K562 (cell line): ENCODE measurements around the gene CALML6. TPM values are rescaled to one million over a fixed set of nuclear protein-coding genes. Genes with fewer than 3 reads are reported as not detected.

ENCODE experiments used
- ATAC-seq: fragments of 200-7000 bp; cut with Tn5 transposase; 3 replicates; pipeline ENCODE4 v1.9.1; 2020; ENCODE audit warnings: moderate library complexity
- BruUV-seq: library from RNA; stranded (reverse); fragments of 400-500 nt; replicated peaks from 2 replicates; lab custom pipeline; 2021; lab: Mats Ljungman, UMichigan
- CTCF ChIA-PET: fragments of 300-600 bp; formaldehyde crosslinking; extraction: SDS; loops from one replicate; lab custom pipeline; 2021; ENCODE audit warnings: low intra/inter-chr PET ratio; lab: Yijun Ruan, JAX
- POLR2A ChIA-PET: fragments of 300-600, 350-650 bp; sonication (Branson Sonifier 250); formaldehyde crosslinking; extraction: SDS; loops from one replicate; lab custom pipeline; 2021; ENCODE audit warnings: antibody characterized with exemption, inconsistent platforms; lab: Yijun Ruan, JAX
- DNase-seq, 4 experiments: peaks; one replicate each; pipeline versions ENCODE4 v3.0.0 to v3.0.0-alpha.2; 2011 to 2018; ENCODE audit warnings: low spot score in 3 of 4, mixed read lengths in 3 of 4; ENCODE audit errors: extremely low read depth in 1 of 4
- FAIRE-seq: peaks from 2 replicates; lab custom pipeline; 2011; peaks lifted over from hg19 to GRCh38; lab: Jason Lieb, UNC
- H2AFZ ChIP-seq: 2 replicates; pipeline ENCODE4 v1.6.0; 2011; ENCODE audit warnings: low read depth, low read length, control low read depth, inconsistent platforms
- H3K27ac ChIP-seq: fragments of 200-600 bp; 3 replicates; pipeline ENCODE4 v1.8.0; 2011; ENCODE audit warnings: low read depth, mild to moderate bottlenecking, control low read depth, inconsistent platforms, low read length, moderate library complexity, mixed read lengths; ENCODE audit errors: extremely low read depth
- H3K27me3 ChIP-seq, 2 experiments: fragments of 300-600 bp in 1 of 2; 2 replicates in 1 of 2; 3 replicates in 1 of 2; pipeline versions ENCODE4 v1.6.0 to v1.8.0; 2011; ENCODE audit warnings: inconsistent platforms in 2 of 2, low read length in 2 of 2, mild to moderate bottlenecking in 1 of 2, mixed read lengths in 1 of 2, moderate library complexity in 1 of 2; ENCODE audit not compliant: control insufficient read depth in 2 of 2, insufficient read depth in 2 of 2
- H3K36me3 ChIP-seq: fragments of 300-600 bp; 3 replicates; pipeline ENCODE4 v1.8.0; 2011; ENCODE audit warnings: mild to moderate bottlenecking, low read length, inconsistent platforms; ENCODE audit not compliant: control insufficient read depth, insufficient read depth
- H3K4me1 ChIP-seq, 2 experiments: fragments of 200-600 bp in 1 of 2; replicated peaks in 1 of 2; 2 replicates in 1 of 2; 3 replicates in 1 of 2; pipeline versions ENCODE4 v1.5.1 to v1.8.0; 2011; ENCODE audit warnings: inconsistent platforms in 2 of 2, low read length in 2 of 2, mild to moderate bottlenecking in 1 of 2, mixed read lengths in 1 of 2, moderate library complexity in 1 of 2; ENCODE audit not compliant: control insufficient read depth in 2 of 2, insufficient read depth in 2 of 2
- H3K4me2 ChIP-seq: 2 replicates; pipeline ENCODE4 v1.6.1; 2011; ENCODE audit warnings: low read length, control low read depth, inconsistent platforms, mixed read lengths; ENCODE audit not compliant: insufficient read depth
- H3K4me3 ChIP-seq: fragments of 200-600 bp; sonication (generic), shearing (Covaris generic); 2 replicates; pipeline ENCODE4 v1.5.1; 2016; ENCODE audit warnings: control low read depth, inconsistent platforms
- H3K79me2 ChIP-seq: fragments of 200-600 bp; 3 replicates; pipeline ENCODE4 v1.8.0; 2011; ENCODE audit warnings: low read length, inconsistent platforms; ENCODE audit not compliant: control insufficient read depth, insufficient read depth
- H3K9ac ChIP-seq, 2 experiments: 2 replicates each; pipeline versions ENCODE4 v1.6.0 to v1.6.1; 2011; ENCODE audit warnings: low read depth in 2 of 2, low read length in 2 of 2, control low read depth in 1 of 2, inconsistent platforms in 1 of 2, mild to moderate bottlenecking in 1 of 2, mixed read lengths in 1 of 2; ENCODE audit not compliant: insufficient read depth in 1 of 2
- H3K9me1 ChIP-seq: one replicate; pipeline ENCODE4 v1.6.0; 2011; ENCODE audit warnings: inconsistent platforms, mild to moderate bottlenecking, low read length, moderate library complexity; ENCODE audit not compliant: control insufficient read depth, insufficient read depth
- H3K9me3 ChIP-seq: replicated peaks from 2 replicates; pipeline ENCODE4 v1.5.1; 2011; ENCODE audit warnings: low read depth, low read length, inconsistent platforms; ENCODE audit not compliant: control insufficient read depth, insufficient read depth
- H4K20me1 ChIP-seq: replicated peaks from 2 replicates; pipeline ENCODE4 v1.6.1; 2011; ENCODE audit warnings: low read length, inconsistent platforms, mixed read lengths; ENCODE audit not compliant: control insufficient read depth, insufficient read depth
- WGBS: fragments of 100-300 bp; shearing (Covaris generic); methylation state at CpG from one replicate; pipeline ENCODE4 v1.1.6; 2016; ENCODE audit warnings: low coverage, mixed read lengths; ENCODE audit not compliant: insufficient coverage; ENCODE audit errors: missing lambda C conversion rate; 5-methylcytosine and 5-hydroxymethylcytosine counted together
- in situ Hi-C: fragments of 300-500 bp; cut with MboI; formaldehyde crosslinking; loops from 4 replicates; pipeline ENCODE4 v1.15.0; 2018; ENCODE audit warnings: inconsistent platforms, mixed read lengths
- intact Hi-C: fragments of 100-400 bp; cut with micrococcal nuclease; formaldehyde crosslinking; loops from 2 replicates; pipeline ENCODE4 v1.14.2; 2022
- polyA plus RNA-seq, 8 experiments: library from polyadenylated mRNA; depleted of rRNA in 4 of 8; stranded (reverse) in 5 of 8; unstranded in 3 of 8; fragments of >200 nt; fragmentation: Nextera tagmentation in 2 of 8; fragmentation: Illumina TruSeq in 1 of 8; extraction: Ambion mirVana in 2 of 8; extraction: Trizol in 1 of 8; gene quantifications; 2 replicates each; pipeline versions ENCODE4 v1.2.1 to v1.2.3, GENCODE V29; 2011 to 2014; ENCODE audit warnings: inconsistent platforms in 1 of 8, missing spikeins in 1 of 8
- total RNA-seq, 7 experiments: library from RNA; depleted of rRNA in 6 of 7; stranded (reverse); fragments of >200 nt in 6 of 7; fragmentation: Illumina TruSeq in 2 of 7; extraction: Trizol in 2 of 7; gene quantifications; 2 replicates each; pipeline versions ENCODE4 v1.2.1 to v1.2.3, GENCODE V29; 2011 to 2021; ENCODE audit warnings: low replicate concordance in 1 of 7
- TF ChIP-seq, protein P1 (sequence below): fragments of 450-650 bp; formaldehyde crosslinking; IDR thresholded peaks from 2 replicates; pipeline ENCODE4 v1.4.0; 2022; ENCODE audit warnings: missing genetic modification characterization

CALML6 gene
- total and polyA plus RNA-seq, 9 of the 15 experiments (the other 6 are each of a cell fraction or from before 2014, with no cell fraction given): 0.14 TPM; not detected in 8

DNA sequence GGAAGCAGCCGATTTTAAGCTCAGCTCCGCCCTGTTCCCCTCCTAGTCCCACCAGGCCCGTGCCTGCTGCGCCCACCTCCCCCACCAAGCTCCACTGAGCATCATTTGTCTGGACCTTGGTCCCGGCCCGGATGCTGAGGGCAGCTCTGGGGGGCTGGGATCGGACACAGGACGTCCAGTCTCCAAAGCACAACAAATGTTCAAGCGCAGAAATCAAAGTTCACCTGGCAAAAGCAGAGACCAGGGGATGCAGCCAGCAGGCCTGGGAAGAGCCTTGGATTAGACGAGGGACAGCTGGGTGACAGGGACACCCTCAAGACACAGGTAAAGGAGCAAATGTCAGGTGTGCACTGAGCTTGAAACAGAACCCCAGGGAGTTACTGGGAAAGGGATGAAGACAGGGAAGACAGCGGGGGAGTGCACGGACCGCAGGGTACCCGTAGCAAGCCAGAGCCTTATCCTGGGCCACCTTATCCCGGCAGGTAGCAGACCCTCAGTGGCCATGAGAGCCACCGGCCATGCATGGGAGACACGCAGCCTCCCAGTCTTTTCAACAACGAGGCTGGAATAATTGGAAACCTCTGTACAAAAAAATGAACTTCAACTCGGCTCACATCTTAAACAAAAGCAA is 26.3 kb downstream of the CALML6 start:
- no peak for ATAC-seq

More for the DNA sequence above, 26.3 kb downstream of the CALML6 start:
- Histone ChIP-seq H3K9me3 (no peaks in the 10 kb centered on the region), H3K4me2 (no peak overlapping the region), H3K79me2 (no peaks in the 10 kb centered on the region), H3K4me3 (no peak overlapping the region), H3K36me3 (no peaks in the 10 kb centered on the region), H3K27me3 (peaks cover 47 to 95% of the 10 kb centered on the region in 2 experiments), H2AFZ (no peak overlapping the region), H3K4me1 (peaks cover 0 to 41% of the 10 kb centered on the region in 2 experiments; a peak in 2 of 5 replicates), H3K9ac (no peak overlapping the region), H3K9me1 (no peaks in the 10 kb centered on the region), H3K27ac (no peak overlapping the region), H4K20me1 (peaks cover 14% of the 10 kb centered on the region; the same call in 1 of the 2 replicates)
- no TSS peak for BruUV-seq
- no peak for FAIRE-seq
- intact Hi-C loops: no loop called here
- CTCF ChIA-PET: no interaction called here
- TF ChIP-seq, protein P1, sequence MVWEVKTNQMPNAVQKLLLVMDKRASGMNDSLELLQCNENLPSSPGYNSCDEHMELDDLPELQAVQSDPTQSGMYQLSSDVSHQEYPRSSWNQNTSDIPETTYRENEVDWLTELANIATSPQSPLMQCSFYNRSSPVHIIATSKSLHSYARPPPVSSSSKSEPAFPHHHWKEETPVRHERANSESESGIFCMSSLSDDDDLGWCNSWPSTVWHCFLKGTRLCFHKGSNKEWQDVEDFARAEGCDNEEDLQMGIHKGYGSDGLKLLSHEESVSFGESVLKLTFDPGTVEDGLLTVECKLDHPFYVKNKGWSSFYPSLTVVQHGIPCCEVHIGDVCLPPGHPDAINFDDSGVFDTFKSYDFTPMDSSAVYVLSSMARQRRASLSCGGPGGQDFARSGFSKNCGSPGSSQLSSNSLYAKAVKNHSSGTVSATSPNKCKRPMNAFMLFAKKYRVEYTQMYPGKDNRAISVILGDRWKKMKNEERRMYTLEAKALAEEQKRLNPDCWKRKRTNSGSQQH (CRISPR knock-in tag): no peak
- POLR2A ChIA-PET: interaction anchor here (0.6 kb wide), 1 partner anchor 86 kb away, joined by 3 read pairs; no protein-coding TSS in a partner anchor
- DNase-seq: no peak
- 1% methylated on average over 19 of the region's 19 CpGs for WGBS
- in situ Hi-C loops: no loop called here
